Measurements from ENCODE around the gene CAPN14.

DNA sequence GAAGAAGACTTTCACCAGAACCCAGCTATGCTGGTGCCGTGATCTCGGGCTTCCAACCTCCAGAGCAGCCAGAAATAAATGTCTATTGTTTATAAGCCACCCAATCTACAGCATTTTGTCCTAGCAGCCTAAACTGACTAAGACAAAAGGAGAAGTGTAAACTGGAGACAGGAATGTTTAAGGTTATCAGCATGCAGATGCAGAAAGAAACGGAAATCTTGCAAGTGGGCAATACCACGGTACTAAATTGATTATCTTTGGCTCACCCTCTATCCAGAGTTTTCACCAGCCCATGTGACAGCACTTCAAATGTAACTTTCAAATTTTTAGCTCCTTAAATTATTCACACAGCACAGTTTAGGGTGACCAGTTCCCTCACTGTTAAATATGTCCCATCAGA, 5.7 kb upstream of the CAPN14 start:
- TF ChIP-seq, protein P1, sequence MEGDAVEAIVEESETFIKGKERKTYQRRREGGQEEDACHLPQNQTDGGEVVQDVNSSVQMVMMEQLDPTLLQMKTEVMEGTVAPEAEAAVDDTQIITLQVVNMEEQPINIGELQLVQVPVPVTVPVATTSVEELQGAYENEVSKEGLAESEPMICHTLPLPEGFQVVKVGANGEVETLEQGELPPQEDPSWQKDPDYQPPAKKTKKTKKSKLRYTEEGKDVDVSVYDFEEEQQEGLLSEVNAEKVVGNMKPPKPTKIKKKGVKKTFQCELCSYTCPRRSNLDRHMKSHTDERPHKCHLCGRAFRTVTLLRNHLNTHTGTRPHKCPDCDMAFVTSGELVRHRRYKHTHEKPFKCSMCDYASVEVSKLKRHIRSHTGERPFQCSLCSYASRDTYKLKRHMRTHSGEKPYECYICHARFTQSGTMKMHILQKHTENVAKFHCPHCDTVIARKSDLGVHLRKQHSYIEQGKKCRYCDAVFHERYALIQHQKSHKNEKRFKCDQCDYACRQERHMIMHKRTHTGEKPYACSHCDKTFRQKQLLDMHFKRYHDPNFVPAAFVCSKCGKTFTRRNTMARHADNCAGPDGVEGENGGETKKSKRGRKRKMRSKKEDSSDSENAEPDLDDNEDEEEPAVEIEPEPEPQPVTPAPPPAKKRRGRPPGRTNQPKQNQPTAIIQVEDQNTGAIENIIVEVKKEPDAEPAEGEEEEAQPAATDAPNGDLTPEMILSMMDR (conservative IDR thresholded peaks at IDR 0.05; ENCODE audit: low read depth, low read length): no peak
- TF ChIP-seq EZH2 (IDR thresholded peaks at IDR 0.05; ENCODE audit: borderline replicate concordance, low read depth, low read length, poor library complexity, severe bottlenecking): no peak
